HCT116 (cell line): ENCODE measurements around the gene PTPN20. TPM values are rescaled to one million over a fixed set of nuclear protein-coding genes. Genes with fewer than 3 reads are reported as not detected.

Experiments
- ATAC-seq: fragments of 200-7000 bp; cut with Tn5 transposase; 2 replicates; pipeline ENCODE4 v1.9.1; 2020; ENCODE audit warnings: mild to moderate bottlenecking, moderate library complexity
- BruUV-seq: library from RNA; stranded (reverse); fragments of 400-500 nt; replicated peaks from 2 replicates; lab custom pipeline; 2021; lab: Mats Ljungman, UMichigan
- CTCF ChIA-PET: fragments of 300-600 bp; sonication (Branson Sonifier 250); formaldehyde crosslinking; loops from one replicate; lab custom pipeline; 2021; ENCODE audit warnings: antibody characterized with exemption; lab: Charles Lee
- POLR2A ChIA-PET: fragments of 300-600, 350-600 bp; sonication (Branson Sonifier 250); formaldehyde crosslinking; loops from one replicate; lab custom pipeline; 2021; ENCODE audit warnings: antibody characterized with exemption; lab: Charles Lee
- RAD21 ChIA-PET, 2 experiments: fragments of 300-600 bp; sonication (Branson Sonifier 250); formaldehyde crosslinking; loops; one replicate each; lab custom pipeline; 2023; ENCODE audit warnings: low total read pairs in 2 of 2; ENCODE audit not compliant: uncharacterized antibody in 2 of 2, unreplicated experiment in 2 of 2, low non-redundant PET in 1 of 2; lab: Charles Lee
- DNase-seq: peaks from one replicate; pipeline ENCODE4 v3.0.0-alpha.2; 2010; ENCODE audit warnings: low read depth, low spot score
- H2AFZ ChIP-seq: fragments of 200-600 bp; shearing (Covaris generic), sonication (generic); 2 replicates; pipeline ENCODE4 v1.6.1; 2017; ENCODE audit warnings: low read depth, mixed run types, mixed read lengths, antibody characterized with exemption, low read length; ENCODE audit not compliant: poor library complexity, severe bottlenecking
- H3K27ac ChIP-seq: 2 replicates; pipeline ENCODE4 v1.5.1; 2012; ENCODE audit warnings: low read depth, low read length
- H3K27me3 ChIP-seq: fragments of 200-600 bp; sonication (generic); 2 replicates; pipeline ENCODE4 v1.6.1; 2016; ENCODE audit warnings: mixed run types, low read length, mixed read lengths; ENCODE audit not compliant: insufficient read depth
- H3K36me3 ChIP-seq, 2 experiments: fragments of 200-500 bp in 1 of 2; fragments of 200-600 bp in 1 of 2; sonication (Bioruptor generic) in 1 of 2; sonication (generic) in 1 of 2; 2 replicates each; pipeline versions ENCODE4 v1.5.1 to v1.6.1; 2014 to 2016; ENCODE audit warnings: low read length in 2 of 2, inconsistent platforms in 1 of 2, mixed read lengths in 1 of 2, mixed run types in 1 of 2; ENCODE audit not compliant: insufficient read depth in 2 of 2, control insufficient read depth in 1 of 2
- H3K4me1 ChIP-seq, 2 experiments: fragments of 200-600 bp in 1 of 2; sonication (generic) in 1 of 2; 2 replicates each; pipeline versions ENCODE4 v1.5.1 to v1.6.1; 2012 to 2017; ENCODE audit warnings: low read length in 2 of 2, inconsistent platforms in 1 of 2, mild to moderate bottlenecking in 1 of 2, mixed read lengths in 1 of 2, mixed run types in 1 of 2, moderate library complexity in 1 of 2; ENCODE audit not compliant: insufficient read depth in 2 of 2, control insufficient read depth in 1 of 2
- H3K4me2 ChIP-seq: fragments of 200-600 bp; sonication (generic); 2 replicates; pipeline ENCODE4 v1.6.1; 2017; ENCODE audit warnings: mixed run types, low read length, mixed read lengths
- H3K4me3 ChIP-seq, 2 experiments: fragments of 200-600 bp in 1 of 2; sonication (generic) in 1 of 2; replicated peaks in 1 of 2; 2 replicates each; pipeline ENCODE4 v1.5.1; 2011 to 2016; ENCODE audit warnings: low read length in 2 of 2, control low read depth in 1 of 2, low read depth in 1 of 2, mild to moderate bottlenecking in 1 of 2, mixed read lengths in 1 of 2, mixed run types in 1 of 2
- H3K79me2 ChIP-seq: fragments of 200-600 bp; sonication (generic); 2 replicates; pipeline ENCODE4 v1.6.1; 2017; ENCODE audit warnings: mild to moderate bottlenecking, mixed run types, low read length, moderate library complexity, mixed read lengths; ENCODE audit not compliant: insufficient read depth
- H3K9ac ChIP-seq: fragments of 200-600 bp; sonication (generic); 2 replicates; pipeline ENCODE4 v1.6.1; 2016; ENCODE audit warnings: low read length, mixed read lengths
- H3K9me2 ChIP-seq: fragments of 200-600 bp; sonication (generic), shearing (Covaris generic); 2 replicates; pipeline ENCODE4 v1.6.1; 2017; ENCODE audit warnings: mixed run types, mild to moderate bottlenecking, moderate library complexity; ENCODE audit not compliant: insufficient read depth
- H3K9me3 ChIP-seq, 2 experiments: fragments of 200-500 bp in 1 of 2; fragments of 200-600 bp in 1 of 2; sonication (Bioruptor generic) in 1 of 2; sonication (generic) in 1 of 2; 2 replicates each; pipeline ENCODE4 v1.6.1; 2014 to 2017; ENCODE audit warnings: low read length in 2 of 2, mixed read lengths in 2 of 2, inconsistent platforms in 1 of 2, low read depth in 1 of 2, mild to moderate bottlenecking in 1 of 2, mixed run types in 1 of 2, moderate library complexity in 1 of 2; ENCODE audit not compliant: control insufficient read depth in 1 of 2, insufficient read depth in 1 of 2
- H4K20me1 ChIP-seq: fragments of 200-600 bp; sonication (generic), shearing (Covaris generic); 2 replicates; pipeline ENCODE4 v1.6.1; 2017; ENCODE audit warnings: mixed run types, mild to moderate bottlenecking, moderate library complexity; ENCODE audit not compliant: insufficient read depth
- CTCF ChIP-seq, 3 experiments: fragments of 200-600 bp in 1 of 3; sonication (generic) in 1 of 3; IDR thresholded peaks in 2 of 3; conservative IDR thresholded peaks in 1 of 3; 2 replicates each; pipeline ENCODE4 v1.5.1; 2012 to 2017; ENCODE audit warnings: low read depth in 2 of 3, low read length in 2 of 3, antibody characterized with exemption in 1 of 3, borderline replicate concordance in 1 of 3, control low read depth in 1 of 3, mild to moderate bottlenecking in 1 of 3, mixed read lengths in 1 of 3, mixed run types in 1 of 3, moderate library complexity in 1 of 3; ENCODE audit not compliant: insufficient read depth in 1 of 3
- EGR1 ChIP-seq: IDR thresholded peaks from 2 replicates; pipeline ENCODE4 v1.6.1; 2012; ENCODE audit warnings: low read depth
- EZH2 ChIP-seq: fragments of 200-600 bp; sonication (generic); IDR thresholded peaks from 2 replicates; pipeline ENCODE4 v1.6.1; 2017; ENCODE audit warnings: antibody characterized with exemption, mixed run types
- MAX ChIP-seq: IDR thresholded peaks from 2 replicates; pipeline ENCODE4 v1.6.1; 2012
- POLR2AphosphoS5 ChIP-seq: IDR thresholded peaks from 2 replicates; pipeline ENCODE4 v1.6.1; 2011; ENCODE audit warnings: mild to moderate bottlenecking, low read depth, low read length, moderate library complexity
- RAD21 ChIP-seq: IDR thresholded peaks from 2 replicates; pipeline ENCODE4 v1.6.1; 2012; ENCODE audit warnings: low read depth, mild to moderate bottlenecking
- REST ChIP-seq: IDR thresholded peaks from 2 replicates; pipeline ENCODE4 v1.6.1; 2012; ENCODE audit warnings: low read depth
- SIN3A ChIP-seq: IDR thresholded peaks from 2 replicates; pipeline ENCODE4 v1.6.1; 2012; ENCODE audit warnings: low read depth
- SP1 ChIP-seq: IDR thresholded peaks from 2 replicates; pipeline ENCODE4 v1.6.1; 2012; ENCODE audit warnings: low read depth
- SRF ChIP-seq: IDR thresholded peaks from 2 replicates; pipeline ENCODE4 v1.6.1; 2012; ENCODE audit warnings: low read depth
- TCF7L2 ChIP-seq: IDR thresholded peaks from 2 replicates; pipeline ENCODE4 v1.7.0; 2011; ENCODE audit warnings: borderline replicate concordance, inconsistent platforms; ENCODE audit not compliant: insufficient read depth, insufficient read length; ENCODE audit errors: extremely low read depth
- YY1 ChIP-seq: IDR thresholded peaks from 2 replicates; pipeline ENCODE4 v1.6.1; 2011; ENCODE audit warnings: low read length, low read depth, moderate library complexity, mild to moderate bottlenecking; ENCODE audit not compliant: insufficient replicate concordance; ENCODE audit errors: extremely low read depth
- ZNF274 ChIP-seq: fragments of 200-500 bp; sonication (Bioruptor generic); IDR thresholded peaks from 2 replicates; pipeline ENCODE4 v1.6.1; 2014; ENCODE audit warnings: mild to moderate bottlenecking, low read depth, low read length, inconsistent platforms
- intact Hi-C: fragments of 100-400 bp; cut with micrococcal nuclease; formaldehyde crosslinking; loops from 2 replicates; pipeline ENCODE4 v1.10.0; 2022
- total RNA-seq: library from RNA; stranded (reverse); gene quantifications from one replicate; pipeline ENCODE4 v1.2.1, GENCODE V29; 2021; ENCODE audit not compliant: unreplicated experiment

The PTPN20 gene
- total RNA-seq, 1 experiment from 2014 or later = not detected

GRCh38 chr10:47042199-47042473 lies 130.9 kb downstream of the PTPN20 start:
- H3K27ac ChIP-seq = no peak overlapping the region
- POLR2A ChIA-PET = no interaction called here
- no peaks in the 10 kb centered on the region for H3K36me3 ChIP-seq
- H4K20me1 ChIP-seq = no peaks in the 10 kb centered on the region
- intact Hi-C loops = no loop called here
- no peak for TF ChIP-seq EGR1
- TF ChIP-seq TCF7L2 = no peak
- no peak for TF ChIP-seq EZH2
- TF ChIP-seq SRF = no peak
- TF ChIP-seq SIN3A = no peak
- no peak for TF ChIP-seq SP1
- no peak for TF ChIP-seq CTCF (IDR thresholded peaks at IDR 0.05 in 2 of 3, conservative IDR thresholded peaks at IDR 0.05 in 1 of 3; ENCODE audit: borderline replicate concordance in 1 of 3, insufficient read depth in 1 of 3, low read depth in 2 of 3, low read length in 2 of 3)
- no peak for TF ChIP-seq YY1
- TF ChIP-seq ZNF274 = no peak
- TF ChIP-seq MAX = no peak
- no peak for TF ChIP-seq RAD21
- no peak for TF ChIP-seq REST
- TF ChIP-seq POLR2AphosphoS5 = no peak
- no peak overlapping the region for H3K9ac ChIP-seq
- RAD21 ChIA-PET = no interaction called here
- no peak overlapping the region for H3K4me2 ChIP-seq
- H3K4me1 ChIP-seq = no peaks in the 10 kb centered on the region
- CTCF ChIA-PET = interaction anchor here (1.2 kb wide), 1 partner anchor 9 kb away, joined by 4 read pairs; no protein-coding TSS in a partner anchor
- H3K4me3 ChIP-seq = no peak overlapping the region
- no peaks in the 10 kb centered on the region for H3K79me2 ChIP-seq
- no peak overlapping the region for H2AFZ ChIP-seq
- H3K9me2 ChIP-seq = no peaks in the 10 kb centered on the region
- H3K9me3 ChIP-seq = no peaks in the 10 kb centered on the region
- BruUV-seq = no TSS peak
- ATAC-seq (no peak), DNase-seq (no peak)
- H3K27me3 ChIP-seq = no peaks in the 10 kb centered on the region
